A549 (cell line): ENCODE measurements around the gene HIVEP1. TPM values are rescaled to one million over a fixed set of nuclear protein-coding genes. Genes with fewer than 3 reads are reported as not detected.

Experiments used
- ATAC-seq, 2 experiments: fragments of 200-7000 bp in 1 of 2; fragments of >200 bp in 1 of 2; cut with Nextera tagmentation in 1 of 2; cut with Tn5 transposase in 1 of 2; 3 replicates each; pipeline versions ENCODE4 v1.8.0 to v1.9.1; 2018 to 2020; ENCODE audit warnings: mild to moderate bottlenecking in 1 of 2, moderate library complexity in 1 of 2
- CTCF ChIA-PET: fragments of 300-600 bp; sonication (Branson Sonifier 250); formaldehyde crosslinking; extraction: SDS; loops from one replicate; lab custom pipeline; 2021; ENCODE audit warnings: antibody characterized with exemption, inconsistent platforms; lab: Yijun Ruan, JAX
- POLR2A ChIA-PET: fragments of 350-600 bp; formaldehyde crosslinking; extraction: SDS; loops from one replicate; lab custom pipeline; 2021; ENCODE audit warnings: antibody characterized with exemption, inconsistent platforms; lab: Yijun Ruan, JAX
- DNase-seq, 2 experiments: peaks; one replicate each; pipeline versions ENCODE4 v3.0.0 to v3.0.0-alpha.2; 2011 to 2016; ENCODE audit warnings: low read depth in 1 of 2, low spot score in 1 of 2
- FAIRE-seq: peaks from 2 replicates; lab custom pipeline; 2011; peaks lifted over from hg19 to GRCh38; lab: Jason Lieb, UNC
- H3K27ac ChIP-seq, 2 experiments: fragments of >200 bp; sonication (Bioruptor Twin); formaldehyde crosslinking; 3 replicates each; pipeline ENCODE4 v1.5.1; 2016 to 2017
- H3K4me1 ChIP-seq: fragments of >200 bp; sonication (Bioruptor Twin); formaldehyde crosslinking; 3 replicates; pipeline ENCODE4 v1.6.1; 2016
- H3K4me2 ChIP-seq: fragments of >200 bp; sonication (Bioruptor Twin); formaldehyde crosslinking; 3 replicates; pipeline ENCODE4 v1.6.1; 2016
- H3K4me3 ChIP-seq: fragments of >200 bp; sonication (Bioruptor Twin); formaldehyde crosslinking; 3 replicates; pipeline ENCODE4 v1.5.1; 2016
- H3K9me3 ChIP-seq: fragments of >200 bp; sonication (Bioruptor Twin); formaldehyde crosslinking; 3 replicates; pipeline ENCODE4 v1.6.1; 2016
- BHLHE40 ChIP-seq: IDR thresholded peaks from 2 replicates; pipeline ENCODE4 v1.6.1; 2012; ENCODE audit warnings: low read depth, low read length, inconsistent platforms
- CBX8 ChIP-seq: fragments of 200-600 bp; sonication (generic); IDR thresholded peaks from 2 replicates; pipeline ENCODE4 v1.6.1; 2016
- CEBPB ChIP-seq, 2 experiments: fragments of >200 bp in 1 of 2; sonication (Bioruptor Twin) in 1 of 2; formaldehyde crosslinking in 1 of 2; IDR thresholded peaks; 2 replicates each; pipeline ENCODE4 v1.6.1; 2012 to 2016
- CHD2 ChIP-seq: fragments of 150-350 bp; IDR thresholded peaks from 2 replicates; pipeline ENCODE4 v1.6.1; 2014; ENCODE audit warnings: low read length; ENCODE audit not compliant: partially characterized antibody
- CHD4 ChIP-seq: fragments of 200-600 bp; sonication (generic); IDR thresholded peaks from 2 replicates; pipeline ENCODE4 v1.6.1; 2016; ENCODE audit warnings: antibody characterized with exemption, mild to moderate bottlenecking, borderline replicate concordance
- E2F6 ChIP-seq: IDR thresholded peaks from 2 replicates; pipeline ENCODE4 v1.6.1; 2012; ENCODE audit warnings: low read depth, borderline replicate concordance
- EHF ChIP-seq: fragments of 250-450 bp; sonication (Bioruptor Pico); IDR thresholded peaks from 2 replicates; pipeline ENCODE4 v1.5.0; 2020; ENCODE audit warnings: mild to moderate bottlenecking
- EP300 ChIP-seq, 2 experiments: fragments of >200 bp; sonication (Bioruptor Twin); formaldehyde crosslinking; IDR thresholded peaks; 2 replicates in 1 of 2; 3 replicates in 1 of 2; pipeline ENCODE4 v1.6.1; 2016 to 2017
- ESRRA ChIP-seq: fragments of 150-350 bp; IDR thresholded peaks from 2 replicates; pipeline ENCODE4 v1.6.1; 2014; ENCODE audit warnings: mild to moderate bottlenecking, low read length, borderline replicate concordance
- FOSB ChIP-seq: fragments of 250-450 bp; sonication (Bioruptor Pico); IDR thresholded peaks from 2 replicates; pipeline ENCODE4 v1.5.0; 2020; ENCODE audit warnings: mild to moderate bottlenecking, moderate library complexity
- FOSL2 ChIP-seq, 2 experiments: fragments of 450-650 bp in 1 of 2; fragments of >200 bp in 1 of 2; sonication (Bioruptor Twin) in 1 of 2; formaldehyde crosslinking; IDR thresholded peaks; 2 replicates each; pipeline versions ENCODE4 v1.5.0 to v1.6.1; 2016 to 2020; ENCODE audit warnings: mild to moderate bottlenecking in 1 of 2, moderate library complexity in 1 of 2
- GATA3 ChIP-seq: IDR thresholded peaks from 2 replicates; pipeline ENCODE4 v1.6.1; 2012; ENCODE audit warnings: borderline replicate concordance
- HDAC2 ChIP-seq: fragments of 200-600 bp; sonication (generic); IDR thresholded peaks from 2 replicates; pipeline ENCODE4 v1.6.1; 2016
- HEYL ChIP-seq: fragments of 250-450 bp; sonication (Bioruptor Pico); IDR thresholded peaks from 2 replicates; pipeline ENCODE4 v1.8.0; 2021; ENCODE audit warnings: mild to moderate bottlenecking, moderate library complexity
- HOXB13 ChIP-seq: fragments of 250-450 bp; sonication (Bioruptor Pico); IDR thresholded peaks from 2 replicates; pipeline ENCODE4 v1.5.0; 2020; ENCODE audit warnings: low read depth, mild to moderate bottlenecking, moderate library complexity
- HOXB5 ChIP-seq: fragments of 250-450 bp; sonication (Bioruptor Pico); IDR thresholded peaks from 2 replicates; pipeline ENCODE4 v1.5.0; 2020; ENCODE audit warnings: mild to moderate bottlenecking, moderate library complexity
- JUNB ChIP-seq: fragments of >200 bp; sonication (Bioruptor Twin); formaldehyde crosslinking; IDR thresholded peaks from 2 replicates; pipeline ENCODE4 v1.6.1; 2016
- KDM1A ChIP-seq: fragments of 200-600 bp; sonication (generic); IDR thresholded peaks from 2 replicates; pipeline ENCODE4 v1.6.1; 2016; ENCODE audit warnings: low read depth, mild to moderate bottlenecking
- MAFK ChIP-seq: fragments of 450-650 bp; IDR thresholded peaks from 2 replicates; pipeline ENCODE4 v1.6.1; 2014; ENCODE audit not compliant: partially characterized antibody
- MAZ ChIP-seq: fragments of 150-350 bp; IDR thresholded peaks from 2 replicates; pipeline ENCODE4 v1.6.1; 2014; ENCODE audit warnings: antibody characterized with exemption, low read depth, low read length, borderline replicate concordance
- NFE2L2 ChIP-seq: fragments of 150-350 bp; conservative IDR thresholded peaks from 2 replicates; pipeline ENCODE4 v1.6.1; 2014; ENCODE audit warnings: low read length
- NR3C1 ChIP-seq: fragments of >200 bp; sonication (Bioruptor Twin); formaldehyde crosslinking; IDR thresholded peaks from 3 replicates; pipeline ENCODE4 v1.6.1; 2017
- PBX3 ChIP-seq: IDR thresholded peaks from 2 replicates; pipeline ENCODE4 v1.6.1; 2012
- RAD21 ChIP-seq, 2 experiments: fragments of >200 bp in 1 of 2; sonication (Bioruptor Twin) in 1 of 2; formaldehyde crosslinking in 1 of 2; IDR thresholded peaks in 1 of 2; conservative IDR thresholded peaks in 1 of 2; 2 replicates in 1 of 2; 3 replicates in 1 of 2; pipeline ENCODE4 v1.6.1; 2012 to 2018; ENCODE audit warnings: inconsistent platforms in 1 of 2
- RARB ChIP-seq: fragments of 250-450 bp; sonication (Bioruptor Pico); IDR thresholded peaks from 2 replicates; pipeline ENCODE4 v1.8.0; 2021; ENCODE audit warnings: mild to moderate bottlenecking, moderate library complexity
- RNF2 ChIP-seq: fragments of 200-600 bp; sonication (generic); IDR thresholded peaks from 2 replicates; pipeline ENCODE4 v1.6.1; 2016; ENCODE audit warnings: low read depth, mild to moderate bottlenecking, antibody characterized with exemption, moderate library complexity, borderline replicate concordance
- TP53 ChIP-seq: fragments of 250-450 bp; sonication (Bioruptor Pico); IDR thresholded peaks from 2 replicates; pipeline ENCODE4 v1.5.0; 2021; ENCODE audit warnings: mild to moderate bottlenecking, moderate library complexity
- WGBS: methylation state at CpG from one replicate; pipeline ENCODE4 v1.1.6; 2017; ENCODE audit errors: missing lambda C conversion rate; 5-methylcytosine and 5-hydroxymethylcytosine counted together
- polyA plus RNA-seq, 4 experiments: library from polyadenylated mRNA; depleted of rRNA in 3 of 4; stranded (reverse); fragments of >200 nt; fragmentation: RNase III in 1 of 4; extraction: RNeasy Plus Mini Kit Qiagen cat#74134 plus additional on column Dnase treatment in 1 of 4; gene quantifications; 2 replicates in 3 of 4; 3 replicates in 1 of 4; pipeline ENCODE4 v1.2.3, GENCODE V29; 2011 to 2017

HIVEP1 gene
- polyA plus RNA-seq, 2 of the 4 experiments (the other 2 are of a cell fraction), result 5.8 to 10.5 TPM

- no peak for TF ChIP-seq PBX3
- no peak for TF ChIP-seq CHD2
Observed at GRCh38 chr6:12134991-12135390, 122.9 kb downstream of the HIVEP1 start (continued).

- WGBS, result 23% methylated on average over 4 of the region's 4 CpGs
- CTCF ChIA-PET, result interaction anchor here (0.7 kb wide), 1 partner anchor 105 kb away, joined by 3 read pairs; no protein-coding TSS in a partner anchor
- Histone ChIP-seq H3K9me3 (peaks cover 17% of the 10 kb centered on the region), H3K4me3 (peak overlapping the region; percentile 7; the same call in 1 of the 3 replicates), H3K4me2 (peak overlapping the region; percentile 73)
- DNase-seq (no peak), ATAC-seq (peak in 1 of 2 experiments; percentile 25; a peak in 2 of 6 replicates)
- TF ChIP-seq FOSL2 (IDR thresholded peaks at IDR 0.05) (no peak), FOSL2 (CRISPR knock-in tag; IDR thresholded peaks at IDR 0.05) (peak; percentile 61; the same call in 1 of the 2 replicates), CEBPB (IDR thresholded peaks at IDR 0.05) (no peak)
- TF ChIP-seq, all 56 proteins: peak for 1
- peak overlapping the region; percentile 50 to 94; a peak in 4 of 6 replicates for H3K27ac ChIP-seq
- peaks cover 45% of the 10 kb centered on the region for H3K4me1 ChIP-seq
- POLR2A ChIA-PET, result no interaction called here
- no peak for FAIRE-seq
Observed at GRCh38 chr6:12136905-12137304, 124.8 kb downstream of the HIVEP1 start.

- peak in 1 of 2 experiments; percentile 65 for DNase-seq
- TF ChIP-seq BHLHE40, result no peak
- peak; percentile 78 for TF ChIP-seq MAFK
- peak; percentile 47; the same call in 1 of the 2 replicates for TF ChIP-seq NFE2L2
- Histone ChIP-seq H3K4me1 (peaks cover 39% of the 10 kb centered on the region), H3K27ac (peak overlapping the region; percentile 91 to 94), H3K9me3 (peaks cover 17% of the 10 kb centered on the region), H3K4me2 (peak overlapping the region; percentile 73), H3K4me3 (no peak overlapping the region)
- CTCF ChIA-PET, result interaction anchor here (0.7 kb wide), 1 partner anchor 105 kb away, joined by 3 read pairs; no protein-coding TSS in a partner anchor
- no peak for FAIRE-seq
- peak in 1 of 2 experiments; percentile 68; a peak in 3 of 6 replicates for ATAC-seq
- POLR2A ChIA-PET, result no interaction called here
- WGBS, result 19% methylated on average over 1 of the region's 1 CpG
Observed at GRCh38 chr6:12137480-12137879, 125.4 kb downstream of the HIVEP1 start.

GRCh38 chr6:12138381-12138780, 126.3 kb downstream of the HIVEP1 start:
- 82% methylated on average over 1 of the region's 1 CpG for WGBS
- POLR2A ChIA-PET, result no interaction called here
- Histone ChIP-seq H3K4me2 (peak overlapping the region; percentile 73; the same call in 2 of the 3 replicates), H3K4me3 (no peak overlapping the region), H3K27ac (peak overlapping the region; percentile 91 to 94), H3K9me3 (peaks cover 17% of the 10 kb centered on the region), H3K4me1 (peaks cover 32% of the 10 kb centered on the region)
- DNase-seq (no peak), ATAC-seq (no peak), FAIRE-seq (no peak)
- CTCF ChIA-PET, result no interaction called here
- no peak for TF ChIP-seq HDAC2
- TF ChIP-seq EHF, result no peak
- TF ChIP-seq FOSB, result no peak
- no peak for TF ChIP-seq KDM1A
- TF ChIP-seq CEBPB (IDR thresholded peaks at IDR 0.05), result no peak
- TF ChIP-seq TP53, result no peak
- TF ChIP-seq, all 56 proteins: peak for 0

- CTCF ChIA-PET, result interaction anchor here (1.2 kb wide), 1 partner anchor 11 kb away, joined by 3 read pairs; no protein-coding TSS in a partner anchor
- Histone ChIP-seq H3K4me2 (no peak overlapping the region), H3K4me1 (peaks cover 32% of the 10 kb centered on the region), H3K27ac (peak overlapping the region; percentile 91 to 94; a peak in 5 of 6 replicates), H3K9me3 (peaks cover 17% of the 10 kb centered on the region), H3K4me3 (no peak overlapping the region)
- TF ChIP-seq MAFK (no peak), JUNB (no peak), BHLHE40 (no peak), HEYL (CRISPR knock-in tag) (no peak), HOXB13 (CRISPR knock-in tag) (no peak), MAZ (no peak), NR3C1 (no peak), HDAC2 (no peak), ESRRA (no peak), E2F6 (no peak), EP300 (IDR thresholded peaks at IDR 0.05) (no peak), HOXB5 (CRISPR knock-in tag) (no peak), CBX8 (no peak), CEBPB (IDR thresholded peaks at IDR 0.05) (no peak), RARB (CRISPR knock-in tag) (no peak), RNF2 (no peak), RAD21 (conservative IDR thresholded peaks at IDR 0.05 in 1 of 2, IDR thresholded peaks at IDR 0.05 in 1 of 2) (no peak), CHD4 (no peak), GATA3 (no peak)
- ATAC-seq (no peak), FAIRE-seq (no peak), DNase-seq (no peak)
- WGBS, result 98% methylated on average over 4 of the region's 4 CpGs
- POLR2A ChIA-PET, result no interaction called here
Observed at GRCh38 chr6:12138936-12139335, 126.8 kb downstream of the HIVEP1 start.
